Panc1 (cell line): Measurements from ENCODE around the gene TAF4B. TPM values are rescaled to one million over a fixed set of nuclear protein-coding genes. Genes with fewer than 3 reads are reported as not detected.
A peak's percentile ranks its signal among the peaks of the same experiment; 100 is the strongest.

ENCODE experiments used
- ATAC-seq: fragments of 200-7000 bp; cut with Tn5 transposase; 2 replicates; pipeline ENCODE4 v1.9.1; 2020; ENCODE audit warnings: mild to moderate bottlenecking, moderate library complexity
- BruUV-seq: library from RNA; stranded (reverse); fragments of 400-500 nt; replicated peaks from 2 replicates; lab custom pipeline; 2021; lab: Mats Ljungman, UMichigan
- CTCF ChIA-PET: fragments of 300-600 bp; sonication (Branson Sonifier 250); formaldehyde crosslinking; loops from one replicate; lab custom pipeline; 2022; ENCODE audit warnings: antibody characterized with exemption; lab: Charles Lee
- POLR2A ChIA-PET: fragments of 300-600 bp; sonication (Branson Sonifier 250); formaldehyde crosslinking; loops from one replicate; lab custom pipeline; 2022; ENCODE audit warnings: antibody characterized with exemption; lab: Charles Lee
- DNase-seq: peaks from one replicate; pipeline ENCODE4 v3.0.0-alpha.2; 2010; ENCODE audit warnings: low read depth, low spot score
- H3K27ac ChIP-seq: 2 replicates; pipeline ENCODE4 v1.5.1; 2011; ENCODE audit warnings: mild to moderate bottlenecking, low read length, inconsistent platforms
- H3K27me3 ChIP-seq: fragments of 200-500 bp; sonication (Bioruptor generic); 2 replicates; pipeline ENCODE4 v1.6.0; 2014; ENCODE audit warnings: low read length, inconsistent platforms; ENCODE audit not compliant: control insufficient read depth, insufficient read depth
- H3K36me3 ChIP-seq: fragments of 200-500 bp; sonication (Bioruptor generic); 2 replicates; pipeline ENCODE4 v1.5.1; 2014; ENCODE audit warnings: inconsistent platforms, mild to moderate bottlenecking, low read length, moderate library complexity; ENCODE audit not compliant: control insufficient read depth, insufficient read depth
- H3K4me1 ChIP-seq: 2 replicates; pipeline ENCODE4 v1.5.1; 2011; ENCODE audit warnings: inconsistent platforms, mild to moderate bottlenecking, low read length, moderate library complexity; ENCODE audit not compliant: control insufficient read depth, insufficient read depth
- H3K4me3 ChIP-seq, 2 experiments: 2 replicates each; pipeline ENCODE4 v1.5.1; 2011 to 2012; ENCODE audit warnings: low read depth in 2 of 2, low read length in 2 of 2, mild to moderate bottlenecking in 2 of 2, inconsistent platforms in 1 of 2, moderate library complexity in 1 of 2
- H3K9me3 ChIP-seq: fragments of 200-500 bp; sonication (Bioruptor generic); 2 replicates; pipeline ENCODE4 v1.5.1; 2014; ENCODE audit warnings: low read depth, mild to moderate bottlenecking, inconsistent platforms, low read length, moderate library complexity; ENCODE audit not compliant: control insufficient read depth, insufficient read depth
- POLR2AphosphoS5 ChIP-seq: IDR thresholded peaks from 2 replicates; pipeline ENCODE4 v1.6.1; 2012; ENCODE audit warnings: mild to moderate bottlenecking, low read depth, low read length, moderate library complexity
- SIN3A ChIP-seq: IDR thresholded peaks from 2 replicates; pipeline ENCODE4 v1.6.1; 2012; ENCODE audit warnings: low read depth, mild to moderate bottlenecking, low read length, moderate library complexity, borderline replicate concordance; ENCODE audit not compliant: insufficient read depth
- TCF7L2 ChIP-seq: IDR thresholded peaks from 2 replicates; pipeline ENCODE4 v1.6.1; 2011; ENCODE audit warnings: mild to moderate bottlenecking, low read depth, low read length, inconsistent platforms
- in situ Hi-C: cut with HindIII; loops from 2 replicates; pipeline ENCODE4 v1.10.0; 2016; ENCODE audit warnings: low sequenced_read_pairs, low pct_unique_long_range_greater_than_20kb
- intact Hi-C: fragments of 100-400 bp; cut with micrococcal nuclease; formaldehyde crosslinking; loops from one replicate; pipeline ENCODE4 v1.10.0; 2022; ENCODE audit not compliant: unreplicated experiment
- total RNA-seq: library from RNA; stranded (reverse); gene quantifications from one replicate; pipeline ENCODE4 v1.2.1, GENCODE V29; 2021; ENCODE audit not compliant: unreplicated experiment
- TF ChIP-seq, protein P1 (sequence below): fragments of 450-650 bp; IDR thresholded peaks from 2 replicates; pipeline ENCODE4 v1.5.1; 2017; ENCODE audit warnings: mild to moderate bottlenecking
- TF ChIP-seq, protein P2 (sequence below), 2 experiments: IDR thresholded peaks; 2 replicates each; pipeline ENCODE4 v1.6.1; 2011 to 2012; ENCODE audit warnings: low read depth in 2 of 2, control low read depth in 1 of 2, low read length in 1 of 2, mild to moderate bottlenecking in 1 of 2, moderate library complexity in 1 of 2; ENCODE audit not compliant: insufficient read depth in 1 of 2

The TAF4B gene
- total RNA-seq, 1 experiment from 2014 or later: 8.0 TPM

DNA sequence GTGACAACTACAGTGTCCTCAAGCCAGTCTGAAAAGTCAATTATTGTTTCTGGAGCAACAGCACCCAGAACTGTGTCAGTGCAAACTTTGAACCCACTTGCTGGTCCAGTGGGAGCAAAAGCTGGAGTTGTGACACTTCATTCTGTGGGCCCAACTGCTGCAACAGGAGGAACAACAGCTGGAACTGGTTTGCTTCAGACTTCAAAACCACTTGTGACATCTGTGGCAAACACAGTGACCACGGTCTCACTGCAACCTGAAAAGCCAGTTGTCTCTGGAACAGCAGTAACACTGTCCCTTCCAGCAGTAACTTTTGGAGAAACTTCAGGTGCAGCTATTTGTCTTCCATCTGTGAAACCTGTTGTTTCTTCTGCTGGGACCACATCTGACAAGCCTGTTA is 59.8 kb downstream of the TAF4B start:
- H3K36me3 ChIP-seq: no peaks in the 10 kb centered on the region
- no peak for DNase-seq
- no peaks in the 10 kb centered on the region for H3K9me3 ChIP-seq
- H3K4me3 ChIP-seq: no peak overlapping the region
- BruUV-seq: no TSS peak
- no peak overlapping the region for H3K27ac ChIP-seq
- ChIA-PET POLR2A (no interaction called here), CTCF (no interaction called here)
- no peak for TF ChIP-seq TCF7L2
- TF ChIP-seq SIN3A: no peak
- TF ChIP-seq POLR2AphosphoS5: no peak
- TF ChIP-seq, protein P1, sequence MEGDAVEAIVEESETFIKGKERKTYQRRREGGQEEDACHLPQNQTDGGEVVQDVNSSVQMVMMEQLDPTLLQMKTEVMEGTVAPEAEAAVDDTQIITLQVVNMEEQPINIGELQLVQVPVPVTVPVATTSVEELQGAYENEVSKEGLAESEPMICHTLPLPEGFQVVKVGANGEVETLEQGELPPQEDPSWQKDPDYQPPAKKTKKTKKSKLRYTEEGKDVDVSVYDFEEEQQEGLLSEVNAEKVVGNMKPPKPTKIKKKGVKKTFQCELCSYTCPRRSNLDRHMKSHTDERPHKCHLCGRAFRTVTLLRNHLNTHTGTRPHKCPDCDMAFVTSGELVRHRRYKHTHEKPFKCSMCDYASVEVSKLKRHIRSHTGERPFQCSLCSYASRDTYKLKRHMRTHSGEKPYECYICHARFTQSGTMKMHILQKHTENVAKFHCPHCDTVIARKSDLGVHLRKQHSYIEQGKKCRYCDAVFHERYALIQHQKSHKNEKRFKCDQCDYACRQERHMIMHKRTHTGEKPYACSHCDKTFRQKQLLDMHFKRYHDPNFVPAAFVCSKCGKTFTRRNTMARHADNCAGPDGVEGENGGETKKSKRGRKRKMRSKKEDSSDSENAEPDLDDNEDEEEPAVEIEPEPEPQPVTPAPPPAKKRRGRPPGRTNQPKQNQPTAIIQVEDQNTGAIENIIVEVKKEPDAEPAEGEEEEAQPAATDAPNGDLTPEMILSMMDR: no peak
- TF ChIP-seq, protein P2, sequence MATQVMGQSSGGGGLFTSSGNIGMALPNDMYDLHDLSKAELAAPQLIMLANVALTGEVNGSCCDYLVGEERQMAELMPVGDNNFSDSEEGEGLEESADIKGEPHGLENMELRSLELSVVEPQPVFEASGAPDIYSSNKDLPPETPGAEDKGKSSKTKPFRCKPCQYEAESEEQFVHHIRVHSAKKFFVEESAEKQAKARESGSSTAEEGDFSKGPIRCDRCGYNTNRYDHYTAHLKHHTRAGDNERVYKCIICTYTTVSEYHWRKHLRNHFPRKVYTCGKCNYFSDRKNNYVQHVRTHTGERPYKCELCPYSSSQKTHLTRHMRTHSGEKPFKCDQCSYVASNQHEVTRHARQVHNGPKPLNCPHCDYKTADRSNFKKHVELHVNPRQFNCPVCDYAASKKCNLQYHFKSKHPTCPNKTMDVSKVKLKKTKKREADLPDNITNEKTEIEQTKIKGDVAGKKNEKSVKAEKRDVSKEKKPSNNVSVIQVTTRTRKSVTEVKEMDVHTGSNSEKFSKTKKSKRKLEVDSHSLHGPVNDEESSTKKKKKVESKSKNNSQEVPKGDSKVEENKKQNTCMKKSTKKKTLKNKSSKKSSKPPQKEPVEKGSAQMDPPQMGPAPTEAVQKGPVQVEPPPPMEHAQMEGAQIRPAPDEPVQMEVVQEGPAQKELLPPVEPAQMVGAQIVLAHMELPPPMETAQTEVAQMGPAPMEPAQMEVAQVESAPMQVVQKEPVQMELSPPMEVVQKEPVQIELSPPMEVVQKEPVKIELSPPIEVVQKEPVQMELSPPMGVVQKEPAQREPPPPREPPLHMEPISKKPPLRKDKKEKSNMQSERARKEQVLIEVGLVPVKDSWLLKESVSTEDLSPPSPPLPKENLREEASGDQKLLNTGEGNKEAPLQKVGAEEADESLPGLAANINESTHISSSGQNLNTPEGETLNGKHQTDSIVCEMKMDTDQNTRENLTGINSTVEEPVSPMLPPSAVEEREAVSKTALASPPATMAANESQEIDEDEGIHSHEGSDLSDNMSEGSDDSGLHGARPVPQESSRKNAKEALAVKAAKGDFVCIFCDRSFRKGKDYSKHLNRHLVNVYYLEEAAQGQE (IDR thresholded peaks at IDR 0.05; ENCODE audit: insufficient read depth in 1 of 2, low read depth in 2 of 2, low read length in 1 of 2): no peak
- in situ Hi-C loops: no loop called here
- ATAC-seq: no peak
- no peaks in the 10 kb centered on the region for H3K27me3 ChIP-seq
- intact Hi-C loops: no loop called here
- H3K4me1 ChIP-seq: no peaks in the 10 kb centered on the region

DNA sequence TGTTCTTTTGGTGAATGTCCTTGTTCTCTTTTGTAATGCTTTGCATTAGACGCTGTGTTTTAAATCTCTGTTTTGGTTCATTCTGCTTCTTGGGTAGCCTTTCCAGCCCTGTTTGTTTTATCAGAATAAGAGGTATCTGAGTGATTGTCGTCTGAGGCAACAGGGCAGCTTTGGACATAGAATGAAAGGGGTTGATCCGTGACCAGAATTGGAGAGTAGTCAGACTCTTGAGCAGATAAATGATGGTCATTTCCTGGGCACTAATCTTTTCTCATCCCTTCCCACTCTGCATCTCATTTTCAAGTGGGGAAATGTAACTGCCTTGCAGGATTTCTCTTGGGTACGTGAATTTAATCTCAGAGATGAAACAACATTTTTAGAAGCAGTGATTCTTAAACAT is 61.4 kb downstream of the TAF4B start:
- H3K27ac ChIP-seq: no peak overlapping the region
- H3K4me1 ChIP-seq: no peaks in the 10 kb centered on the region
- H3K9me3 ChIP-seq: no peaks in the 10 kb centered on the region
- H3K36me3 ChIP-seq: no peaks in the 10 kb centered on the region
- ATAC-seq (no peak), DNase-seq (no peak)
- H3K27me3 ChIP-seq: no peaks in the 10 kb centered on the region
- intact Hi-C loops: no loop called here
- ChIA-PET CTCF (no interaction called here), POLR2A (no interaction called here)
- TF ChIP-seq TCF7L2: no peak
- TF ChIP-seq, protein P2 (IDR thresholded peaks at IDR 0.05; ENCODE audit: insufficient read depth in 1 of 2, low read depth in 2 of 2, low read length in 1 of 2): no peak
- no peak for TF ChIP-seq POLR2AphosphoS5
- TF ChIP-seq SIN3A: no peak
- TF ChIP-seq, protein P1: no peak
- H3K4me3 ChIP-seq: no peak overlapping the region
- BruUV-seq: TSS peak; percentile 56
- in situ Hi-C loops: no loop called here
